ENCODE measurements around the gene FNDC3A. TPM values are rescaled to one million over a fixed set of nuclear protein-coding genes. Genes with fewer than 3 reads are reported as not detected.

The FNDC3A gene
- polyA plus RNA-seq, 1 of the 3 experiments (the other 2 are of a cell fraction) = 27.7 TPM

DNA sequence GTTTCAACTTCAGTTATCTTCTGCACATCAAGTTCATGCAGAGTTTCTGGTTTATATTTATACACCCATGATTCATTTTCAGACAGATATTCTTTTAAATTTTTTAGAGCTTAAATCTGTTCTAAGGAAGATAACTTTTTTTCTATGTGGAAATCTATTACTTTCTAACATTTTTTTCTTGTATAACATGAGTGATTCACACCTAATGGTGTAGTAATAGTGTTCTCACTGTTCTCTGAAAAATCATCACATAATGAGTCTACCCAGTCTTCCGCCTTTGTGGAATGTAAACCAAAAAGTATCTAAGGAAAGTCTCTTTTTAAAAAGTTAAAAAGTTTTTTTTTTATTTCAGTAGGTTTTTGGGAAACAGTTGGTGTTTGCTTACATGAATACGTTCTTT is 70.8 kb downstream of the FNDC3A start:
- ChIA-PET POLR2A (no interaction called here), CTCF (no interaction called here)
- Histone ChIP-seq H2AFZ (ENCODE audit: low read depth) (no peak overlapping the region), H3K79me2 (ENCODE audit: insufficient read depth) (peaks cover 85% of the 10 kb centered on the region), H3K4me2 (no peak overlapping the region), H4K20me1 (ENCODE audit: insufficient read depth) (peaks cover 9% of the 10 kb centered on the region; the same call in 1 of the 2 replicates), H3K27me3 (ENCODE audit: insufficient read depth) (no peaks in the 10 kb centered on the region), H3K9ac (no peak overlapping the region), H3K9me3 (no peaks in the 10 kb centered on the region), H3K4me3 (ENCODE audit: low read depth in 2 of 2, low read length in 1 of 2) (no peak overlapping the region), H3F3A (replicated peaks; ENCODE audit: insufficient read depth) (peaks cover 18% of the 10 kb centered on the region), H3K4me1 (ENCODE audit: control insufficient read depth in 1 of 2, insufficient read depth in 2 of 2, low read depth in 1 of 2, low read length in 1 of 2) (no peaks in the 10 kb centered on the region; a peak in 1 of 4 replicates), H3K9me2 (no peaks in the 10 kb centered on the region), H3K36me3 (replicated peaks in 1 of 2; ENCODE audit: control insufficient read depth in 1 of 2, insufficient read depth in 2 of 2, low read length in 1 of 2) (peaks cover 0 to 34% of the 10 kb centered on the region in 2 experiments), H3K27ac (ENCODE audit: low read depth in 2 of 2, low read length in 1 of 2) (peak overlapping the region; percentile 18 to 80; a peak in 3 of 4 replicates)
- WGBS (ENCODE audit: low lambda C conversion rate) = 90% methylated on average over 2 of the region's 2 CpGs
- no peak for DNase-seq
- TF ChIP-seq, protein P1, sequence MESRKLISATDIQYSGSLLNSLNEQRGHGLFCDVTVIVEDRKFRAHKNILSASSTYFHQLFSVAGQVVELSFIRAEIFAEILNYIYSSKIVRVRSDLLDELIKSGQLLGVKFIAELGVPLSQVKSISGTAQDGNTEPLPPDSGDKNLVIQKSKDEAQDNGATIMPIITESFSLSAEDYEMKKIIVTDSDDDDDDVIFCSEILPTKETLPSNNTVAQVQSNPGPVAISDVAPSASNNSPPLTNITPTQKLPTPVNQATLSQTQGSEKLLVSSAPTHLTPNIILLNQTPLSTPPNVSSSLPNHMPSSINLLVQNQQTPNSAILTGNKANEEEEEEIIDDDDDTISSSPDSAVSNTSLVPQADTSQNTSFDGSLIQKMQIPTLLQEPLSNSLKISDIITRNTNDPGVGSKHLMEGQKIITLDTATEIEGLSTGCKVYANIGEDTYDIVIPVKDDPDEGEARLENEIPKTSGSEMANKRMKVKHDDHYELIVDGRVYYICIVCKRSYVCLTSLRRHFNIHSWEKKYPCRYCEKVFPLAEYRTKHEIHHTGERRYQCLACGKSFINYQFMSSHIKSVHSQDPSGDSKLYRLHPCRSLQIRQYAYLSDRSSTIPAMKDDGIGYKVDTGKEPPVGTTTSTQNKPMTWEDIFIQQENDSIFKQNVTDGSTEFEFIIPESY (IDR thresholded peaks at IDR 0.05; ENCODE audit: borderline replicate concordance, low read depth) = no peak
- TF ChIP-seq RXRA (IDR thresholded peaks at IDR 0.05; ENCODE audit: borderline replicate concordance, low read depth) (0 out of 2 replicates have a peak, but pooled peaks have one; percentile 18), JUND (IDR thresholded peaks at IDR 0.05) (no peak)

DNA sequence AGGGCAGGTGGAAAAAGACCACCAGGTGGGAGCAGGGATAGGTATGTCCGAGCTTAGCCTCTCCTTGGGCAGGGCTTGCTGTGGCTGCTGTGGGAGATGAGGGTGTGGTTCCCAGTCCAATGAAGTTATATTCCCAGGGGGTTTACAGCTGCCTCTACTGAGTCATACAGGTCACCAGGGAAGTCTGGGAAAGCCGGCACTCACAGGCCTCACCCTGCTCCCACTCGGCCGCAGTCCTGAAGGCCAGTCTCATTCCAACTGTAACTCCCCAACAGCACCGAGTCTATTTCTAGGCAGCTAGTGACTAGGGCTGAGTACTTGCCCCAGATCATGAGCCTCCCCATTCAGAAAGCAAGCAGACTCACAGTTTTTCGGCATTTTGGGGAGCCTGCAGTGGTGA is 77.1 kb downstream of the FNDC3A start:
- H3K4me3 ChIP-seq (ENCODE audit: low read depth in 2 of 2, low read length in 1 of 2) = no peak overlapping the region
- no peaks in the 10 kb centered on the region for H3K27me3 ChIP-seq (ENCODE audit: insufficient read depth)
- H2AFZ ChIP-seq (ENCODE audit: low read depth) = no peak overlapping the region
- H3K36me3 ChIP-seq (replicated peaks in 1 of 2; ENCODE audit: control insufficient read depth in 1 of 2, insufficient read depth in 2 of 2, low read length in 1 of 2) = peaks cover 0 to 41% of the 10 kb centered on the region in 2 experiments
- H3K4me1 ChIP-seq (ENCODE audit: control insufficient read depth in 1 of 2, insufficient read depth in 2 of 2, low read depth in 1 of 2, low read length in 1 of 2) = no peaks in the 10 kb centered on the region
- ChIA-PET CTCF (no interaction called here), POLR2A (no interaction called here)
- H3F3A ChIP-seq (replicated peaks; ENCODE audit: insufficient read depth) = peaks cover 8% of the 10 kb centered on the region
- H3K9ac ChIP-seq = no peak overlapping the region
- no peaks in the 10 kb centered on the region for H3K9me3 ChIP-seq
- WGBS (ENCODE audit: low lambda C conversion rate) = 88% methylated on average over 3 of the region's 6 CpGs
- no peak for DNase-seq
- no peaks in the 10 kb centered on the region for H3K9me2 ChIP-seq
- no peak overlapping the region for H3K4me2 ChIP-seq
- TF ChIP-seq POLR2AphosphoS5 (IDR thresholded peaks at IDR 0.05; ENCODE audit: low read depth, low read length) (no peak), FOXJ3 (CRISPR knock-in tag; IDR thresholded peaks at IDR 0.05) (no peak), RXRA (IDR thresholded peaks at IDR 0.05; ENCODE audit: borderline replicate concordance, low read depth) (no peak), GATA2 (CRISPR knock-in tag; IDR thresholded peaks at IDR 0.05) (no peak), SMC3 (IDR thresholded peaks at IDR 0.05; ENCODE audit: low read depth, low read length) (no peak), RCOR1 (IDR thresholded peaks at IDR 0.05; ENCODE audit: low read length) (no peak), NFIC (IDR thresholded peaks at IDR 0.05; ENCODE audit: borderline replicate concordance) (no peak), TEAD4 (IDR thresholded peaks at IDR 0.05; ENCODE audit: borderline replicate concordance, insufficient read depth) (no peak), RFX5 (IDR thresholded peaks at IDR 0.05; ENCODE audit: low read length) (no peak), TAF1 (IDR thresholded peaks at IDR 0.05; ENCODE audit: borderline replicate concordance, low read depth, low read length) (no peak)
- TF ChIP-seq, protein P2, sequence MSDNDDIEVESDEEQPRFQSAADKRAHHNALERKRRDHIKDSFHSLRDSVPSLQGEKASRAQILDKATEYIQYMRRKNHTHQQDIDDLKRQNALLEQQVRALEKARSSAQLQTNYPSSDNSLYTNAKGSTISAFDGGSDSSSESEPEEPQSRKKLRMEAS (IDR thresholded peaks at IDR 0.05; ENCODE audit: low read depth) = no peak
- TF ChIP-seq, protein P3, sequence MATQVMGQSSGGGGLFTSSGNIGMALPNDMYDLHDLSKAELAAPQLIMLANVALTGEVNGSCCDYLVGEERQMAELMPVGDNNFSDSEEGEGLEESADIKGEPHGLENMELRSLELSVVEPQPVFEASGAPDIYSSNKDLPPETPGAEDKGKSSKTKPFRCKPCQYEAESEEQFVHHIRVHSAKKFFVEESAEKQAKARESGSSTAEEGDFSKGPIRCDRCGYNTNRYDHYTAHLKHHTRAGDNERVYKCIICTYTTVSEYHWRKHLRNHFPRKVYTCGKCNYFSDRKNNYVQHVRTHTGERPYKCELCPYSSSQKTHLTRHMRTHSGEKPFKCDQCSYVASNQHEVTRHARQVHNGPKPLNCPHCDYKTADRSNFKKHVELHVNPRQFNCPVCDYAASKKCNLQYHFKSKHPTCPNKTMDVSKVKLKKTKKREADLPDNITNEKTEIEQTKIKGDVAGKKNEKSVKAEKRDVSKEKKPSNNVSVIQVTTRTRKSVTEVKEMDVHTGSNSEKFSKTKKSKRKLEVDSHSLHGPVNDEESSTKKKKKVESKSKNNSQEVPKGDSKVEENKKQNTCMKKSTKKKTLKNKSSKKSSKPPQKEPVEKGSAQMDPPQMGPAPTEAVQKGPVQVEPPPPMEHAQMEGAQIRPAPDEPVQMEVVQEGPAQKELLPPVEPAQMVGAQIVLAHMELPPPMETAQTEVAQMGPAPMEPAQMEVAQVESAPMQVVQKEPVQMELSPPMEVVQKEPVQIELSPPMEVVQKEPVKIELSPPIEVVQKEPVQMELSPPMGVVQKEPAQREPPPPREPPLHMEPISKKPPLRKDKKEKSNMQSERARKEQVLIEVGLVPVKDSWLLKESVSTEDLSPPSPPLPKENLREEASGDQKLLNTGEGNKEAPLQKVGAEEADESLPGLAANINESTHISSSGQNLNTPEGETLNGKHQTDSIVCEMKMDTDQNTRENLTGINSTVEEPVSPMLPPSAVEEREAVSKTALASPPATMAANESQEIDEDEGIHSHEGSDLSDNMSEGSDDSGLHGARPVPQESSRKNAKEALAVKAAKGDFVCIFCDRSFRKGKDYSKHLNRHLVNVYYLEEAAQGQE (IDR thresholded peaks at IDR 0.05; ENCODE audit: low read depth, low read length) = no peak
- TF ChIP-seq, protein P4, sequence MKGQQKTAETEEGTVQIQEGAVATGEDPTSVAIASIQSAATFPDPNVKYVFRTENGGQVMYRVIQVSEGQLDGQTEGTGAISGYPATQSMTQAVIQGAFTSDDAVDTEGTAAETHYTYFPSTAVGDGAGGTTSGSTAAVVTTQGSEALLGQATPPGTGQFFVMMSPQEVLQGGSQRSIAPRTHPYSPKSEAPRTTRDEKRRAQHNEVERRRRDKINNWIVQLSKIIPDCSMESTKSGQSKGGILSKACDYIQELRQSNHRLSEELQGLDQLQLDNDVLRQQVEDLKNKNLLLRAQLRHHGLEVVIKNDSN (IDR thresholded peaks at IDR 0.05; ENCODE audit: borderline replicate concordance, low read depth) = no peak
- H3K79me2 ChIP-seq (ENCODE audit: insufficient read depth) = peaks cover 99% of the 10 kb centered on the region
- H4K20me1 ChIP-seq (ENCODE audit: insufficient read depth) = peaks cover 33% of the 10 kb centered on the region; the same call in 1 of the 2 replicates
- no peak overlapping the region for H3K27ac ChIP-seq (ENCODE audit: low read depth in 2 of 2, low read length in 1 of 2)

All from SK-N-SH (cell line).